H1 (cell line): Measurements from ENCODE around the gene MROH2A. TPM values are rescaled to one million over a fixed set of nuclear protein-coding genes. Genes with fewer than 3 reads are reported as not detected.

ENCODE experiments used
- CTCF ChIA-PET: fragments of 300-600 bp; sonication (Branson Sonifier 250); formaldehyde crosslinking; loops from one replicate; lab custom pipeline; 2021; ENCODE audit not compliant: partially characterized antibody; lab: Charles Lee
- POLR2A ChIA-PET: fragments of 300-600 bp; sonication (Branson Sonifier 250); formaldehyde crosslinking; loops from one replicate; lab custom pipeline; 2021; ENCODE audit warnings: inconsistent platforms; ENCODE audit not compliant: partially characterized antibody; lab: Charles Lee
- DNase-seq, 2 experiments: peaks; one replicate each; pipeline versions ENCODE4 v3.0.0 to v3.0.0-alpha.2; 2010 to 2022; ENCODE audit warnings: low spot score in 2 of 2, low read depth in 1 of 2, mixed read lengths in 1 of 2
- FAIRE-seq: peaks from 2 replicates; lab custom pipeline; 2011; peaks lifted over from hg19 to GRCh38; lab: Jason Lieb, UNC
- H2AFZ ChIP-seq: 2 replicates; pipeline ENCODE4 v1.8.1; 2012; ENCODE audit warnings: low read length, inconsistent platforms
- H2AK5ac ChIP-seq: 2 replicates; pipeline ENCODE4 v1.6.1; 2013; ENCODE audit warnings: low read depth, low read length
- H2BK120ac ChIP-seq: replicated peaks from 2 replicates; pipeline ENCODE3; 2013; ENCODE audit warnings: low read depth, low read length, inconsistent platforms
- H2BK12ac ChIP-seq: 2 replicates; pipeline ENCODE4 v1.6.1; 2013; ENCODE audit warnings: low read depth, low read length
- H2BK15ac ChIP-seq: 2 replicates; pipeline ENCODE4 v1.6.1; 2013; ENCODE audit warnings: low read length
- H2BK20ac ChIP-seq: 2 replicates; pipeline ENCODE4 v1.6.1; 2013; ENCODE audit warnings: low read length
- H2BK5ac ChIP-seq: 2 replicates; pipeline ENCODE4 v1.6.1; 2013; ENCODE audit warnings: low read depth, low read length
- H3K14ac ChIP-seq: 2 replicates; pipeline ENCODE4 v1.6.1; 2013; ENCODE audit warnings: inconsistent platforms; ENCODE audit not compliant: insufficient read length
- H3K18ac ChIP-seq: 2 replicates; pipeline ENCODE4 v1.6.1; 2013; ENCODE audit warnings: low read length; ENCODE audit errors: extremely low read depth
- H3K23ac ChIP-seq: 2 replicates; pipeline ENCODE4 v1.6.1; 2013; ENCODE audit warnings: inconsistent platforms; ENCODE audit not compliant: insufficient read length
- H3K23me2 ChIP-seq: 2 replicates; pipeline ENCODE4 v1.6.1; 2013; ENCODE audit warnings: low read depth, low read length
- H3K27ac ChIP-seq: 2 replicates; pipeline ENCODE4 v1.6.1; 2011; ENCODE audit warnings: low read depth, low read length, inconsistent platforms
- H3K27me3 ChIP-seq, 4 experiments: replicated peaks in 1 of 4; 1 replicate in 1 of 4; 2 replicates in 3 of 4; pipeline versions ENCODE4 v1.6.1 to v1.8.1; 2011 to 2013; ENCODE audit warnings: low read length in 3 of 4, mild to moderate bottlenecking in 3 of 4, inconsistent platforms in 2 of 4, mixed read lengths in 2 of 4, moderate library complexity in 1 of 4; ENCODE audit not compliant: control insufficient read depth in 3 of 4, insufficient read depth in 3 of 4; ENCODE audit errors: extremely low read depth in 1 of 4
- H3K36me3 ChIP-seq, 4 experiments: 2 replicates each; pipeline versions ENCODE4 v1.6.1 to v1.8.1; 2011 to 2013; ENCODE audit warnings: mild to moderate bottlenecking in 4 of 4, low read length in 3 of 4, moderate library complexity in 2 of 4, control low read depth in 1 of 4, inconsistent platforms in 1 of 4; ENCODE audit not compliant: insufficient read depth in 4 of 4, control insufficient read depth in 2 of 4
- H3K4ac ChIP-seq: replicated peaks from 2 replicates; pipeline ENCODE3; 2013; ENCODE audit warnings: low read length, low read depth, mixed read lengths, inconsistent platforms; ENCODE audit not compliant: insufficient read length
- H3K4me1 ChIP-seq, 4 experiments: replicated peaks in 1 of 4; 1 replicate in 1 of 4; 2 replicates in 3 of 4; pipeline versions ENCODE4 v1.6.1 to v1.8.1; 2011 to 2013; ENCODE audit warnings: low read length in 3 of 4, inconsistent platforms in 2 of 4, mixed read lengths in 1 of 4; ENCODE audit not compliant: insufficient read depth in 4 of 4, control insufficient read depth in 3 of 4
- H3K4me2 ChIP-seq, 2 experiments: 2 replicates each; pipeline versions ENCODE4 v1.6.1 to v1.8.1; 2011 to 2013; ENCODE audit warnings: low read depth in 2 of 2, low read length in 2 of 2, control low read depth in 1 of 2, inconsistent platforms in 1 of 2, mild to moderate bottlenecking in 1 of 2; ENCODE audit not compliant: insufficient read depth in 1 of 2
- H3K4me3 ChIP-seq, 4 experiments: fragments of 200-600, 300-600 bp in 1 of 4; sonication (generic), shearing (Covaris generic), sonication (Bioruptor Twin) in 1 of 4; 2 replicates each; pipeline versions ENCODE4 v1.5.1 to v1.8.1; 2011 to 2016; ENCODE audit warnings: low read length in 4 of 4, low read depth in 3 of 4, control low read depth in 2 of 4, inconsistent platforms in 2 of 4, mild to moderate bottlenecking in 2 of 4, mixed read lengths in 1 of 4, moderate library complexity in 1 of 4; ENCODE audit not compliant: insufficient read depth in 2 of 4; ENCODE audit errors: extremely low read depth in 1 of 4
- H3K56ac ChIP-seq: replicated peaks from 2 replicates; pipeline ENCODE3; 2013; ENCODE audit warnings: low read depth, mild to moderate bottlenecking, mixed read lengths, low read length, inconsistent platforms; ENCODE audit not compliant: insufficient read length
- H3K79me1 ChIP-seq: 2 replicates; pipeline ENCODE4 v1.6.1; 2013; ENCODE audit warnings: low read depth, low read length, control low read depth
- H3K79me2 ChIP-seq, 2 experiments: 2 replicates each; pipeline versions ENCODE4 v1.6.1 to v1.8.1; 2012 to 2013; ENCODE audit warnings: low read length in 2 of 2, mild to moderate bottlenecking in 2 of 2, inconsistent platforms in 1 of 2; ENCODE audit not compliant: insufficient read depth in 2 of 2, control insufficient read depth in 1 of 2
- H3K9ac ChIP-seq, 4 experiments: replicated peaks in 1 of 4; 1 replicate in 1 of 4; 2 replicates in 3 of 4; pipeline versions ENCODE4 v1.6.1 to v1.8.1; 2011 to 2013; ENCODE audit warnings: low read depth in 3 of 4, low read length in 3 of 4, control low read depth in 2 of 4, mild to moderate bottlenecking in 2 of 4, moderate library complexity in 2 of 4, inconsistent platforms in 1 of 4; ENCODE audit errors: extremely low read depth in 1 of 4
- H3K9me3 ChIP-seq, 2 experiments: 2 replicates each; pipeline versions ENCODE4 v1.6.1 to v1.8.1; 2012 to 2013; ENCODE audit warnings: mild to moderate bottlenecking in 2 of 2, moderate library complexity in 2 of 2, control low read depth in 1 of 2, inconsistent platforms in 1 of 2, low read depth in 1 of 2, low read length in 1 of 2, mixed read lengths in 1 of 2; ENCODE audit not compliant: insufficient read depth in 2 of 2
- H4K20me1 ChIP-seq, 2 experiments: replicated peaks in 1 of 2; 2 replicates each; pipeline versions ENCODE3 to v1.8.1; 2011 to 2013; ENCODE audit warnings: inconsistent platforms in 2 of 2, low read length in 2 of 2, mild to moderate bottlenecking in 1 of 2; ENCODE audit not compliant: insufficient read depth in 2 of 2, control insufficient read depth in 1 of 2
- H4K5ac ChIP-seq: 2 replicates; pipeline ENCODE4 v1.6.1; 2013; ENCODE audit warnings: low read length, low read depth, mixed read lengths, inconsistent platforms; ENCODE audit not compliant: insufficient read length
- H4K8ac ChIP-seq: 2 replicates; pipeline ENCODE4 v1.8.0; 2013; ENCODE audit warnings: mild to moderate bottlenecking, moderate library complexity, low read length, inconsistent platforms; ENCODE audit not compliant: insufficient read depth; ENCODE audit errors: extremely low read depth
- H4K91ac ChIP-seq: replicated peaks from 2 replicates; pipeline ENCODE3; 2013; ENCODE audit warnings: low read length, mixed read lengths, inconsistent platforms; ENCODE audit not compliant: insufficient read length
- WGBS, 2 experiments: shearing (Covaris generic) in 1 of 2; methylation state at CpG; one replicate each; pipeline versions ENCODE4 v1.1.6 to v1.1.7; 2013 to 2015; ENCODE audit warnings: low lambda C conversion rate in 2 of 2, mixed read lengths in 2 of 2, inconsistent platforms in 1 of 2, low coverage in 1 of 2, missing lambda C conversion rate in 1 of 2; ENCODE audit not compliant: insufficient replicate concordance in 2 of 2, insufficient coverage in 1 of 2, insufficient read length in 1 of 2; ENCODE audit errors: extremely low coverage in 1 of 2, missing lambda C conversion rate in 1 of 2; 5-methylcytosine and 5-hydroxymethylcytosine counted together
- polyA plus RNA-seq, 7 experiments: library from polyadenylated mRNA; depleted of rRNA in 3 of 7; stranded (reverse) in 5 of 7; unstranded in 2 of 7; fragments of >200 nt in 5 of 7; fragments of 200-250 nt in 2 of 7; gene quantifications; 1 replicate in 5 of 7; 2 replicates in 1 of 7; 4 replicates in 1 of 7; pipeline versions ENCODE4 v1.2.1 to v1.2.3, GENCODE V29; 2011 to 2013; ENCODE audit warnings: missing spikeins in 2 of 7, mixed read lengths in 2 of 7
- total RNA-seq: library from RNA; stranded (reverse); fragmentation: NEBNext Ultra II Directional; extraction: Animal tissue kit (Norgen Biotek cat#: 25700); gene quantifications from 2 replicates; pipeline ENCODE4 v1.2.1, GENCODE V29; 2021
- TF ChIP-seq, protein P1 (sequence below): IDR thresholded peaks from 2 replicates; pipeline ENCODE4 v1.6.1; 2012; ENCODE audit warnings: low read length, inconsistent platforms

MROH2A gene
- total and polyA plus RNA-seq, 2 of the 8 experiments (the other 6 are each of a cell fraction or from before 2014, with no cell fraction given) = not detected

DNA sequence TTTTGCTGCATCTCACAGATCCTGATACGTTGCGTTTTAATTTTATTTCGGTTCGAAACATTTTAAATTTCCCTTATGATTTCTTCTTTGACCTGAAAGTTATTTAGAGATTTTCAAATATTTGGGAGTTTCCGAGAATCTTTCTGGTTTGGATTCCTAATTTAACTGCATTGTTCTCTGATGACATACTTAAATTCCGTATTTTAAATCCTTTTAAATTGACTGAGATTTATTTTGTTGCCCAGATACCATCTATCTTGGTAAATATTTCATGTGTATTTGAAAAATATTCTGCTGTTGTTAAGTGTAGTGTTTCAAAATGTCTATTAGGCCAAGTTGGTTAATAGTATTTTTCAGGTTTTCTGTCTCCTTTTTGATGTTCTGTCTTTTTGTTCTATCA lies 37.7 kb downstream of the MROH2A start:
- H3K79me1 ChIP-seq = no peaks in the 10 kb centered on the region
- H3K27me3 ChIP-seq = no peaks in the 10 kb centered on the region
- DNase-seq (no peak), FAIRE-seq (no peak)
- no peak overlapping the region for H4K91ac ChIP-seq
- H3K4me3 ChIP-seq = no peak overlapping the region
- H3K4me2 ChIP-seq = no peak overlapping the region
- no peak overlapping the region for H3K56ac ChIP-seq
- no peak overlapping the region for H2AK5ac ChIP-seq
- no peak overlapping the region for H2BK120ac ChIP-seq
- WGBS, 2 experiments = 84% methylated on average over 6 of the region's 6 CpGs; no CpG with 5 or more reads in 1 of the 2 experiments
- no peak overlapping the region for H3K14ac ChIP-seq
- H2BK20ac ChIP-seq = no peak overlapping the region
- no peak overlapping the region for H3K4ac ChIP-seq
- ChIA-PET CTCF (no interaction called here), POLR2A (no interaction called here)
- H4K5ac ChIP-seq = no peak overlapping the region
- H4K8ac ChIP-seq = no peak overlapping the region
- no peaks in the 10 kb centered on the region for H3K4me1 ChIP-seq
- no peak overlapping the region for H3K27ac ChIP-seq
- H2AFZ ChIP-seq = no peak overlapping the region
- H3K79me2 ChIP-seq = no peaks in the 10 kb centered on the region
- no peaks in the 10 kb centered on the region for H4K20me1 ChIP-seq
- no peaks in the 10 kb centered on the region for H3K23me2 ChIP-seq
- H2BK12ac ChIP-seq = no peak overlapping the region
- TF ChIP-seq, protein P1, sequence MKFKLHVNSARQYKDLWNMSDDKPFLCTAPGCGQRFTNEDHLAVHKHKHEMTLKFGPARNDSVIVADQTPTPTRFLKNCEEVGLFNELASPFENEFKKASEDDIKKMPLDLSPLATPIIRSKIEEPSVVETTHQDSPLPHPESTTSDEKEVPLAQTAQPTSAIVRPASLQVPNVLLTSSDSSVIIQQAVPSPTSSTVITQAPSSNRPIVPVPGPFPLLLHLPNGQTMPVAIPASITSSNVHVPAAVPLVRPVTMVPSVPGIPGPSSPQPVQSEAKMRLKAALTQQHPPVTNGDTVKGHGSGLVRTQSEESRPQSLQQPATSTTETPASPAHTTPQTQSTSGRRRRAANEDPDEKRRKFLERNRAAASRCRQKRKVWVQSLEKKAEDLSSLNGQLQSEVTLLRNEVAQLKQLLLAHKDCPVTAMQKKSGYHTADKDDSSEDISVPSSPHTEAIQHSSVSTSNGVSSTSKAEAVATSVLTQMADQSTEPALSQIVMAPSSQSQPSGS = no peak
- no peaks in the 10 kb centered on the region for H3K9me3 ChIP-seq
- no peak overlapping the region for H2BK15ac ChIP-seq
- H3K9ac ChIP-seq = no peak overlapping the region
- H2BK5ac ChIP-seq = no peak overlapping the region
- H3K23ac ChIP-seq = no peak overlapping the region
- H3K18ac ChIP-seq = no peak overlapping the region
- H3K36me3 ChIP-seq = no peaks in the 10 kb centered on the region
